Endothelial cell of umbilical vein (primary cell): Measurements from ENCODE around the gene OLIG1. TPM values are rescaled to one million over a fixed set of nuclear protein-coding genes. Genes with fewer than 3 reads are reported as not detected.

ENCODE experiments used
- BruUV-seq: library from RNA; stranded (reverse); fragments of 400-500 nt; replicated peaks from 2 replicates; lab custom pipeline; 2021; lab: Mats Ljungman, UMichigan
- CTCF ChIA-PET: fragments of 300-600, 350-600 bp; sonication (Branson Sonifier 250); formaldehyde crosslinking; loops from one replicate; lab custom pipeline; 2021; ENCODE audit warnings: antibody characterized with exemption, inconsistent platforms; lab: Charles Lee
- POLR2A ChIA-PET: fragments of 300-600, 350-600 bp; sonication (Branson Sonifier 250); formaldehyde crosslinking; loops from one replicate; lab custom pipeline; 2021; ENCODE audit warnings: antibody characterized with exemption, inconsistent platforms; lab: Charles Lee
- DNase-seq: peaks from one replicate; pipeline ENCODE4 v3.0.0-alpha.2; 2011; ENCODE audit warnings: low read depth, low spot score
- FAIRE-seq: peaks from 2 replicates; lab custom pipeline; 2011; peaks lifted over from hg19 to GRCh38; lab: Jason Lieb, UNC
- H2AFZ ChIP-seq: 2 replicates; pipeline ENCODE4 v1.6.0; 2012; ENCODE audit warnings: low read depth, low read length, control low read depth, inconsistent platforms
- H3K27ac ChIP-seq: 2 replicates; pipeline ENCODE4 v1.5.1; 2011; ENCODE audit warnings: low read depth, mild to moderate bottlenecking, control low read depth, low read length, moderate library complexity; ENCODE audit not compliant: insufficient read depth
- H3K27me3 ChIP-seq, 2 experiments: 2 replicates each; pipeline versions ENCODE4 v1.6.0 to v1.6.1; 2011; ENCODE audit warnings: low read length in 2 of 2, mixed read lengths in 1 of 2; ENCODE audit not compliant: control insufficient read depth in 2 of 2, insufficient read depth in 2 of 2
- H3K36me3 ChIP-seq, 2 experiments: 2 replicates in 1 of 2; 3 replicates in 1 of 2; pipeline ENCODE4 v1.5.1; 2011; ENCODE audit warnings: low read length in 2 of 2, mild to moderate bottlenecking in 1 of 2, moderate library complexity in 1 of 2; ENCODE audit not compliant: control insufficient read depth in 2 of 2, insufficient read depth in 2 of 2; ENCODE audit errors: extremely low read depth in 1 of 2
- H3K4me1 ChIP-seq: 3 replicates; pipeline ENCODE4 v1.5.1; 2011; ENCODE audit warnings: mild to moderate bottlenecking, low read length; ENCODE audit not compliant: control insufficient read depth, insufficient read depth; ENCODE audit errors: extremely low read depth
- H3K4me2 ChIP-seq: 2 replicates; pipeline ENCODE4 v1.6.1; 2011; ENCODE audit warnings: low read length, control low read depth, mixed read lengths; ENCODE audit not compliant: insufficient read depth
- H3K4me3 ChIP-seq, 3 experiments: fragments of 200-600 bp in 1 of 3; sonication (generic), shearing (Covaris generic) in 1 of 3; replicated peaks in 1 of 3; 2 replicates each; pipeline ENCODE4 v1.5.1; 2011 to 2016; ENCODE audit warnings: control low read depth in 3 of 3, low read length in 3 of 3, mild to moderate bottlenecking in 2 of 3, inconsistent platforms in 1 of 3, low read depth in 1 of 3, moderate library complexity in 1 of 3; ENCODE audit not compliant: insufficient read depth in 1 of 3
- H3K79me2 ChIP-seq: 2 replicates; pipeline ENCODE4 v1.6.0; 2012; ENCODE audit warnings: low read length, inconsistent platforms; ENCODE audit not compliant: control insufficient read depth, insufficient read depth
- H3K9ac ChIP-seq: replicated peaks from 2 replicates; pipeline ENCODE3; 2011; ENCODE audit warnings: low read length, control low read depth; ENCODE audit not compliant: insufficient read depth; ENCODE audit errors: extremely low read depth
- H3K9me1 ChIP-seq: replicated peaks from 3 replicates; pipeline ENCODE4 v1.6.0; 2011; ENCODE audit warnings: mild to moderate bottlenecking, low read length; ENCODE audit not compliant: control insufficient read depth, insufficient read depth; ENCODE audit errors: extremely low read depth
- H3K9me3 ChIP-seq: replicated peaks from 2 replicates; pipeline ENCODE4 v1.5.1; 2012; ENCODE audit warnings: low read length, inconsistent platforms; ENCODE audit not compliant: control insufficient read depth, insufficient read depth
- H4K20me1 ChIP-seq: replicated peaks from 2 replicates; pipeline ENCODE3; 2011; ENCODE audit warnings: mild to moderate bottlenecking, low read length; ENCODE audit not compliant: control insufficient read depth, insufficient read depth; ENCODE audit errors: extremely low read depth
- CTCF ChIP-seq, 2 donors: IDR thresholded peaks; 1 replicate in 1 of 2; 2 replicates in 1 of 2; pipeline ENCODE4 v1.5.1; 2011; ENCODE audit warnings: low read length in 2 of 2, mild to moderate bottlenecking in 2 of 2, moderate library complexity in 2 of 2, control low read depth in 1 of 2, inconsistent platforms in 1 of 2, low read depth in 1 of 2; ENCODE audit not compliant: insufficient read depth in 1 of 2; ENCODE audit errors: extremely low read depth in 1 of 2
- EZH2 ChIP-seq: IDR thresholded peaks from 2 replicates; pipeline ENCODE4 v1.6.1; 2012; ENCODE audit warnings: borderline replicate concordance, low read depth, mild to moderate bottlenecking, moderate library complexity, low read length, inconsistent platforms; ENCODE audit not compliant: severe bottlenecking
- FOS ChIP-seq: IDR thresholded peaks from 2 replicates; pipeline ENCODE4 v1.6.1; 2011; ENCODE audit warnings: mild to moderate bottlenecking, low read length, moderate library complexity, borderline replicate concordance; ENCODE audit not compliant: insufficient read depth
- GATA2 ChIP-seq: IDR thresholded peaks from 2 replicates; pipeline ENCODE4 v1.7.0; 2011; ENCODE audit warnings: low read depth, mild to moderate bottlenecking, moderate library complexity, mixed read lengths, low read length; ENCODE audit not compliant: insufficient read length, insufficient read depth
- JUN ChIP-seq: IDR thresholded peaks from 2 replicates; pipeline ENCODE4 v1.6.1; 2011; ENCODE audit warnings: borderline replicate concordance, low read depth; ENCODE audit not compliant: insufficient read length, insufficient read depth
- MYC ChIP-seq: IDR thresholded peaks from one replicate; pipeline ENCODE4 v1.6.1; 2011; ENCODE audit warnings: mild to moderate bottlenecking, low read depth, low read length
- POLR2A ChIP-seq: IDR thresholded peaks from 2 replicates; pipeline ENCODE4 v1.6.1; 2012; ENCODE audit warnings: low read depth, mild to moderate bottlenecking, control low read depth, low read length
- POLR2AphosphoS5 ChIP-seq: IDR thresholded peaks from 2 replicates; pipeline ENCODE4 v1.6.1; 2012; ENCODE audit warnings: low read depth, mild to moderate bottlenecking, control low read depth, low read length, moderate library complexity; ENCODE audit not compliant: insufficient read depth
- dilution Hi-C: fragments of 300-500 bp; cut with MboI; formaldehyde crosslinking; loops from one replicate; pipeline ENCODE4 v1.15.0; 2019; ENCODE audit warnings: low sequenced_read_pairs; ENCODE audit not compliant: extremely low pct_ligation_motif_present
- intact Hi-C: fragments of 100-400 bp; cut with micrococcal nuclease; formaldehyde crosslinking; loops from one replicate; pipeline ENCODE4 v1.10.0; 2022
- polyA plus RNA-seq, 4 experiments: library from polyadenylated mRNA; depleted of rRNA in 3 of 4; stranded (reverse) in 3 of 4; unstranded in 1 of 4; fragments of >200 nt; gene quantifications; 2 replicates each; pipeline versions ENCODE4 v1.2.1 to v1.2.3, GENCODE V29; 2011 to 2012; ENCODE audit warnings: missing spikeins in 1 of 4
- total RNA-seq: library from RNA; stranded (reverse); gene quantifications from 2 replicates; pipeline ENCODE4 v1.2.3, GENCODE V29; 2021
- TF ChIP-seq, protein P1 (sequence below): IDR thresholded peaks from 2 replicates; pipeline ENCODE4 v1.6.1; 2011; ENCODE audit not compliant: insufficient read depth, insufficient read length

The OLIG1 gene
- total and polyA plus RNA-seq, 2 donors (not counting 3 experiments of a cell fraction or from before 2014, with no cell fraction given), result not detected

DNA sequence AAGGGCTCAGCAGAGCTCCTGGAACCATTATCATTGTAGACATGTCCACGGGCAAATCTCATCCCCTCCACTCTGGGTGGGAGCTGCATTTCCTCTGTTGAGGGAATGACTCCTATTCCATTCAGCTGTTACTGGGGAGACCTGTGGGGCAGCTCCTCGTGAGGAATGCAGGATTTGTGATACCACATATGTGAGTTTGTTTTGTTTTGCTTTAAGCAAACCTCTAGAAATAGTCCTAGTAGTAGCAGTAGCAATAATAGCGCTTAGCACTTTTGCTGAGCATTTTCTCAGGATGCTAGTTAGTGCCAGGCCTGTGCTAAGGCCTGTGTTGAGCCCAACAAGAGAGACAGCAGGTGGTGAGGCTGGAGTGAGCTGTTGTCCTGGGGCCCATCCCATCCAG is 10.8 kb downstream of the OLIG1 start:
- no peaks in the 10 kb centered on the region for H3K9me3 ChIP-seq
- TF ChIP-seq GATA2 (no peak), POLR2AphosphoS5 (no peak), CTCF (IDR thresholded peaks at IDR 0.05; ENCODE audit: extremely low read depth in 1 of 2, insufficient read depth in 1 of 2, low read depth in 1 of 2, low read length in 2 of 2) (no peak), JUN (no peak), POLR2A (no peak), MYC (no peak), EZH2 (no peak), FOS (no peak)
- TF ChIP-seq, protein P1, sequence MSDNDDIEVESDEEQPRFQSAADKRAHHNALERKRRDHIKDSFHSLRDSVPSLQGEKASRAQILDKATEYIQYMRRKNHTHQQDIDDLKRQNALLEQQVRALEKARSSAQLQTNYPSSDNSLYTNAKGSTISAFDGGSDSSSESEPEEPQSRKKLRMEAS, result no peak
- intact Hi-C loops (no loop called here), dilution Hi-C loops (no loop called here)
- FAIRE-seq, result no peak
- no peaks in the 10 kb centered on the region for H3K9me1 ChIP-seq
- BruUV-seq, result no TSS peak
- H3K36me3 ChIP-seq, result no peaks in the 10 kb centered on the region
- no peak overlapping the region for H3K27ac ChIP-seq
- no peak overlapping the region for H3K4me3 ChIP-seq
- no peak for DNase-seq
- H3K79me2 ChIP-seq, result no peaks in the 10 kb centered on the region
- H3K4me2 ChIP-seq, result no peak overlapping the region
- H2AFZ ChIP-seq, result no peak overlapping the region
- peaks cover 14% of the 10 kb centered on the region in 2 experiments for H3K27me3 ChIP-seq
- H3K4me1 ChIP-seq, result no peaks in the 10 kb centered on the region
- no peaks in the 10 kb centered on the region for H4K20me1 ChIP-seq
- ChIA-PET POLR2A (no interaction called here), CTCF (interaction anchor here (1.1 kb wide), 1 partner anchor 87 kb away, joined by 3 read pairs; no protein-coding TSS in a partner anchor)
- no peak overlapping the region for H3K9ac ChIP-seq
